ENCODE measurements around the gene GSTK1.

- TF ChIP-seq POLR2A (IDR thresholded peaks at IDR 0.05) (no peak), CTCF (IDR thresholded peaks at IDR 0.05) (no peak)
Observed at GRCh38 chr7:143272871-143273270, 9.6 kb downstream of the GSTK1 start.

Measured in thyroid gland (tissue), 4 donors.